Retinal pigment epithelial cell (primary cell): ENCODE data around the gene RIN3.

Source experiments
- DNase-seq: peaks from one replicate; pipeline ENCODE4 v3.0.0-alpha.2; 2010; ENCODE audit warnings: low read depth
- H3K4me3 ChIP-seq: 2 replicates; pipeline ENCODE4 v1.5.1; 2011; ENCODE audit warnings: mild to moderate bottlenecking, low read length, control low read depth, moderate library complexity
- TF ChIP-seq, protein P1 (sequence below): conservative IDR thresholded peaks from 2 replicates; pipeline ENCODE4 v1.5.1; 2011; ENCODE audit warnings: low read depth, low read length, control low read depth, inconsistent platforms

RIN3 gene

GRCh38 chr14:92704036-92704804 lies 190.6 kb downstream of the RIN3 start:
- no peak overlapping the region for H3K4me3 ChIP-seq

DNA sequence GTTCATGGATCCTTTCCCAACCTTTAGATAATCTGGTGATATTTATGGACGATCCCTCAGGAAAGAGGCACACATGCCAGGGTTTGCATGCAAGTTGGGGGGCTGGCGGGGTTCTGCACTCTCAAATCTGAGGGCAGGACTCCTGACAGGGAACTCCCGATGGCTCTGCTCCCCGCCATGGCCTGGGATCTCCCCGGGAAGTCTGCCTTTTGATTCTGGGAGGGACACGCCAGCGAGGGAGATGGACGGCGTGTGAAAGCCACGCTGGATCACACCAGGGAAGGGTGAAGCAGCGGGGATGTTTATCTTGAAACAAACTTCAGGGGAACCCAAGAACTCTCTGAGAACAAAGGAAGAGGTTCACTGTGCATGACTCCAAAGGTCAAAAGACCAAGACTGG lies 191.2 kb downstream of the RIN3 start:
- no peak overlapping the region for H3K4me3 ChIP-seq
- TF ChIP-seq, protein P1, sequence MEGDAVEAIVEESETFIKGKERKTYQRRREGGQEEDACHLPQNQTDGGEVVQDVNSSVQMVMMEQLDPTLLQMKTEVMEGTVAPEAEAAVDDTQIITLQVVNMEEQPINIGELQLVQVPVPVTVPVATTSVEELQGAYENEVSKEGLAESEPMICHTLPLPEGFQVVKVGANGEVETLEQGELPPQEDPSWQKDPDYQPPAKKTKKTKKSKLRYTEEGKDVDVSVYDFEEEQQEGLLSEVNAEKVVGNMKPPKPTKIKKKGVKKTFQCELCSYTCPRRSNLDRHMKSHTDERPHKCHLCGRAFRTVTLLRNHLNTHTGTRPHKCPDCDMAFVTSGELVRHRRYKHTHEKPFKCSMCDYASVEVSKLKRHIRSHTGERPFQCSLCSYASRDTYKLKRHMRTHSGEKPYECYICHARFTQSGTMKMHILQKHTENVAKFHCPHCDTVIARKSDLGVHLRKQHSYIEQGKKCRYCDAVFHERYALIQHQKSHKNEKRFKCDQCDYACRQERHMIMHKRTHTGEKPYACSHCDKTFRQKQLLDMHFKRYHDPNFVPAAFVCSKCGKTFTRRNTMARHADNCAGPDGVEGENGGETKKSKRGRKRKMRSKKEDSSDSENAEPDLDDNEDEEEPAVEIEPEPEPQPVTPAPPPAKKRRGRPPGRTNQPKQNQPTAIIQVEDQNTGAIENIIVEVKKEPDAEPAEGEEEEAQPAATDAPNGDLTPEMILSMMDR, result no peak
- DNase-seq, result no peak

More at GRCh38 chr14:92704036-92704804, 190.6 kb downstream of the RIN3 start:
- no peak for DNase-seq
- TF ChIP-seq, protein P1, result no peak

DNA sequence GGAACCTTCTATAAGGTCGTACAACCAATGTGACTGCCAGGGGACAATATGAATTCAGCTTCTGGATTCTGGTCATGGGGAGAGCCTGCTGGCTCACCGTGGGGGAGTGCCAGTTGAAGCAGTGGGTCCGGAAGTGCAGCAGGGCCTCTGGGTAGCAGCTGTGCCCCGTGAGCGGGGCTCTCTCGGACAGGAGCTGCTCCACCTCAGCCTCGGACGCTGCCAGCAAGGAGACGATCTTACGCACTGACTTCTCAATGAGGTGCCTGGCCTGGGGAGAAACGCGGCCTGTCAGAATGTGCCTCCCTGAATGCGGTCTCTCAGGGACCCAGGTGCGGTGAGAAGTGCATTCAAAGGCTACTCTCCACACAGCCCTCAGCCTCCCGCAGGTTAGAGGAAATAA lies 192.8 kb downstream of the RIN3 start:
- DNase-seq, result no peak
- TF ChIP-seq, protein P1, result no peak
- no peak overlapping the region for H3K4me3 ChIP-seq

DNA sequence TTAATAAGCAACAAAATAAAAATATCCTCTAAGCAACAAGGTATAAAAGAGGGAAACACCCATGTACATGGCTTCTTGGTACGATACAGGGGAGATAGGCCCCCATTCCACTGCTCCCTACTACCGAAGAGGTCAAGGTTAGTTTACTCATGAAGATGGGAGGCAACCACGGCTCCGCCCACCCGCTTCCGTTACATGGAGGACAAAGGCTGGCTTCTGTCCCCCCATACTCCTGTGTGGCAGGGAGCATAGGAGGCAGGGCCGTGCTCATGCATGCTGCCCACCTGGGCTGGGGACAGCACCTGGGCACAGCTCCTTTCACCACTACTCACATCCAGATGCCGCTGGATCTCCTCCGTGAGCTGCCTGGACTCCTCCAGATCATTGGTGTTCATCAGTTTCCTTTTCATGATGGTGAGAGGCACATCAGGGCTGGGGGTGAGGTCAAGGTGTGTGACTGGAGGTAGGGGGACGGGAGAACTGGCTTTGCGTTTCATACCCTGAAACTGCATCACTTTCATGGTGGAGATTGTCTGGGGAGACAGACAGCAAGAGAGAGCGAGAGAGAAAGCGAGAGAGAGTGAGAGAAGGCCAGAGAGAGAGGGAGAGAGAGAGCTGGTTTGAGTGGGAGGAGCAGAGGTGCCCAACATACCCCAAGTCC lies 195.9 kb downstream of the RIN3 start:
- TF ChIP-seq, protein P1, result no peak
- no peak overlapping the region for H3K4me3 ChIP-seq

DNA sequence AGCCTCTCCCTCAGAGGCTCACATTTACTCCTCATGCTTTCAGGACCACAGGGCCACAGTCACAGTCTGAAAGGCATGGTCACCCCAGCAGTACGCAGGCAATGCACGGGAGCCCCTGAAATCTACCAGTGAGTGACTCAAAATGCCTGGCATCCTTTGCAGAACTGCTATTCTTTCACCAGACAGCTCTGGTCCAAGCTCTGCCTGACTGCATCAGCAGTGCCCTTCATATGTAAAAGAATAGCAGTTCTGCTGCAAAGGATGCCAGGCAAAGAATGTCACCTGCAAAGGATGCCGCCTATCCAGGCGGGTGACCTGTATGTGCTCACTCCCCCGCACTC lies 196.4 kb downstream of the RIN3 start:
- TF ChIP-seq, protein P1, result no peak
- no peak overlapping the region for H3K4me3 ChIP-seq
- DNase-seq, result no peak

More for the DNA sequence above, 195.9 kb downstream of the RIN3 start:
- DNase-seq, result no peak

GRCh38 chr14:92711976-92712653 lies 198.5 kb downstream of the RIN3 start:
- TF ChIP-seq, protein P1, result no peak
- no peak for DNase-seq
- H3K4me3 ChIP-seq, result no peak overlapping the region

- no peak for DNase-seq
- TF ChIP-seq, protein P1, result no peak
- H3K4me3 ChIP-seq, result no peak overlapping the region
Measured at GRCh38 chr14:92712654-92713051, 199.1 kb downstream of the RIN3 start.
